Middle frontal gyrus (tissue), 1 donor: Measurements from ENCODE around the gene LETMD1.

Experiments used
- DNase-seq: peaks from one replicate; pipeline ENCODE4 v3.0.0-alpha.2; 2015; ENCODE audit warnings: low spot score; ENCODE audit errors: extremely low spot score

Gene LETMD1

DNA sequence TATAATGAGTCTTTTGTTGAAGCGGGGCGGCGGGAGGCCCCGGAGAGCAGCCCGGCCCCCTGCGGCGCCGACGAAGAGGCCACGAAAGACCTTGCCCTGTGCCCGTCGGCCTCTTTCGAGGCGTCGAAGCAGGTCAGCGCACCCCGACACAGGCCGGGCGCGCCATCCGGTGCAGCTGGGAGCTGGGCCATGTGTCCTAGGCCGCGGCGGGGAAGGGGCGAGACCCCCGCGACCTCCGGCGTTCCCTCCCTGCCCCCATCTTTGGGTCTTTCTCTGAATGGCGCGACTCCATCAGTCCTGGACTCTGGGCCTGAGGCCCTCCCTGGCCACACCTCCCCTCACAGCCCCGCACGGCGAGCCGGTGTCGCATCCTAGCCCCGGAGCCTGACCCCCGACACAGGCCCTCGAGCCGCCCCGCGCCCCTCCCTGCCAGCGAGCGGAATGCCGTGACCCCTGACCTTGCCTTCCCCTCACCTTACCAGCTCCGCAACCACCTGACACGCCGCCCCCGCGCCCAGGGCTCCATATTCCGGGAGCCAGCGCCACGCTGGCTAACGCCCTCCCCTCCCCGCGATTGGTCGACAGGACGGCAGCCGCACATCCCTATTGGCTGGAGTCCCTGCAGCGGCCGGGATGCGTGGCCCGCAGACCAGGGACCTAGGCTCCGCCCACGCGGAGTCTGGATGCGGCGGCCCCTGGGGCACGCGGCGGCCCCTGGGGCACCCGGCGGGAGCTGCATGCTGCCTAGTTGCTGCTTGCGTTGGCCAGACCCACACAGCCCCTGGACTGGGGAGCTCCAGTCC lies 22.1 kb upstream of the LETMD1 start, which contains the start of gene SLC11A2:
Gene SLC11A2, minus strand, starts transcription at position 549 of the 803 bp plus-strand sequence. CDS start 15,656 bp downstream, outside the sequence.
- DNase-seq, result peak; percentile 95

DNA sequence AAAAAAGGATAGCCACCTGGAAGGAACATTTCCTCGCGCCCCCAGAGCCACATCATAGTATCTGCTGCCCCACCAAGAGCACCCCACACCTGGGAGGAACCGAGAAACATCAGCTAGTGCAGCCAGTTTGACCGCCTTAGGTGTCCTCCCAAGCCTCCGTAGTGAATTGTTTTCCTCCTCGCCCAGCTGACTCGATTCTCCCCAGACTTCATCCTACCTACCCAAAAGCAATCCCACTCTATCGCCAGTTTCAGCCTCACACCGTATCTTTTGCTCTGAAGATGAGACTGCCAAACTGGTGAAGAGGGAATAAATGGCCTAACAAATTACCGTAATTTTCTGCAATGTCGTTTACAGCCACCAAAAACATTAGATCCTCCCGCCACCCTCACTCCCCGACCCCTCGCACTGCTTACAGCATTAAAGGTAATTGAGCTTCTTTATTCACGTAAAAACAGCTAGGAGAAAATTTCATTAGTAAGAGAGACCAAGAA lies 20.7 kb upstream of the LETMD1 start:
- no peak for DNase-seq

DNA sequence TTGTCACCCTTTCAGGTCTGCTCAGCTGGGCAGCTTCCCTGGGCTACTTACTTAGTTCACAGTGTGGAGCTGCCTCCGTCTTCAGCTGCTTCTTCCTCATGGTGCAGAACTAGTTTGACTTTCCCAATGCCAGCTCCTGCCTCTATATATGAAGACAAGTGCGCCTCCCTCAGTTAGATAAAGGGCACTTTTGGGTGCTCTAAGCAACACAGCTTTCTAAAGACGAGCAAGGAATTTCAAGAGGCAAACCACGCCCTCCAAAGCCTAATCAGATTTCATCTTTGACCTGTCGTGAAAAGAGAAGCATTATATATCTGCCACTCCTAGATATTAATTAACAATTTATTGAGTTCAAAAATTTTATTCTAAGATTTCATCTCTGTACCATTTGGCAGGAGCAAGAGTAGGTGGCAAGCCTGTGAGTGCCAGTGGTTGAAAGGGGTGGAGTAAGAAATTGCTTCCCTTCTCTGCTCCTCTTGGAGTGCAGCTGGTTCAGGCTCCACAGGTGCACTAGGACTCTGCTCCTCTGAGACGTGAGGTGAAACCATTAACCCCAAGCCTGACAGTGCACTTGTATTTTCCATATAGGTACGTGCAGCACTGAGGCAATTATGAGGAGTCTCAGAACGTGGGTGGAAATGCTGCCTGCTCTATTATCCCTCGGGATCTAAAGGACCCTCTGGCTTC lies 19.9 kb upstream of the LETMD1 start:
- no peak for DNase-seq

DNA sequence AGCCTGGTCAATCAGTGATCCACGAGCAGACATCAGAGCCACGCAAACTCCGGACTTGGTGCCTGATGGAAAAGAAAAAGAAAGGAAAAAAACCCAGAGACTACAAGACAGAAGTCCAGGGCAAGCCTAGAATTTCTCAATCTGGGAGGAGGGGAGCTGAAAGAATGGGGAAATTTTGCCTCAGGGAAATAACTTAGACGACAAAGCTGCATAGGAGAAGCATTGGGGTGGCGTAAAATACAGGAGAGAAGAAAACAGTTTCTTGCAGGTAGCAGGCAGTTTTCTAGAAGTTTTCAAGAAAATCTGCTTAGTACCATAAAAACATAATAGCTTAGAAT lies 19.3 kb upstream of the LETMD1 start:
- DNase-seq, result no peak

DNA sequence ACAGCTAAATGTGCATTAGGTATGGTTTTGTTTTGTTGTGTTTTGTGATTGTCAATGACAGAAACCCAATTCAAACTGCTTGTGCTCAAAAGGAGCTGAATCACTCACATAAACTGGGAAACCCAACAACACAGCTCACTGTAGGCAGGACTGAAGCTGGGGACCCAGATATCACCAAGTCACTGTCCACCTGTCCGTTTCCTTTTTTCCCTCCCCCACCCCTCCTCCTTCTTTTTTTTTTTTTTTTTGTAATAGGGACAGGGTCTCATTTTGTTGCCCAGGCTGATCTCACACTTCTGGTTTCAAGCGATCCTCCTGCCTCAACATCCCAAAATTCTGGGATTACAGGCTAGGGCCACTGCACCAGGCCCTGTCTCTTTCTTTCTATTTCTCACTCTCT lies 15.1 kb upstream of the LETMD1 start:
- no peak for DNase-seq

DNA sequence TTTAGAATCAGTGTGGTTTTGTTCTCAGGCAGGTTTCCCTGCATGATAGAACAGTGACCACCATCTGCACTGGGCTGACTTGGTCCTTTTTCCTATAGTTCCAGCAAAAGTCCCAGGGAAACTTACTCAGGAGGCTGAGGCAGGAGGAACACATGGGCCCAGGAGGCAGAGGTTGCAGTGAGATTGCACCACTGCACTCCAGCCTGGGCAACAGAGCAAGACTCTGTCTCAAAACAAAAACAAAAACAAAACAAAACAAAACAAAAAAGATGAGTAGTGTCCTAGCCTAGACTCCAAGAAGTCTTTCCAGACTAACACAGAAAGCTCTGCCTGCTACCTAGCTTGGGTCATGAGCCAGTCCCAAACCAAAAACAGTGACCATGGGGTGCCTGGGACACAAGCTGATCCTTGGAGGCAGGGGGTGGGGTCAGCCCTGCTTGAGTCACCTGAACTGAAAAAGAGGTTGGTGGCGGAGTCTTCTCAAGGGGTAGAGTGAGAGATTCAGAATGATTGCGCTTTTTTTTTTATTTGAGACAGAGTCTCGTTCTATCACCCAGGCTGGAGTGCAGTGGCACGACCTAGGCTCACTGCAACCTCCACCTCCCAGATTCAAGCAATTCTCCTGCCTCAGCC lies 14.6 kb upstream of the LETMD1 start:
- no peak for DNase-seq

DNA sequence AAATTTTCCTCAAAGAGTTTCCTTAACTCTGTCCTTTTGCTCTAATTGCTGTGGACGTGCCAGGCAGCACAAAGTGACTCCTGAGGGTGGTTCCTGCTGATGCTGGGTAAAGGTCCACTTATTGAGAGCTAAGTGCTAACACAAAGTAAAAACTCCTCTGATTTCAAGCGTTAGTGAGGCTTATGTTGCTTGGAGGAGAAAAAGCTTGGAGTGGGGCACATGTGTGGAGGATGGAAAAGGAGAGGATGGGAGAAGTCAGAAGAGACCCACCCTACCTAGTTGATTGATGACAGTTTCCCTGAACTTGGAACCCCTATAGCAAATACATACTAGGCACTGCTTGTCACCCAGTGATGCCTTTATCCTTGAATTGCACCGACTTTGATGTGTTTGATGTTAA lies 11.8 kb upstream of the LETMD1 start:
- no peak for DNase-seq

DNA sequence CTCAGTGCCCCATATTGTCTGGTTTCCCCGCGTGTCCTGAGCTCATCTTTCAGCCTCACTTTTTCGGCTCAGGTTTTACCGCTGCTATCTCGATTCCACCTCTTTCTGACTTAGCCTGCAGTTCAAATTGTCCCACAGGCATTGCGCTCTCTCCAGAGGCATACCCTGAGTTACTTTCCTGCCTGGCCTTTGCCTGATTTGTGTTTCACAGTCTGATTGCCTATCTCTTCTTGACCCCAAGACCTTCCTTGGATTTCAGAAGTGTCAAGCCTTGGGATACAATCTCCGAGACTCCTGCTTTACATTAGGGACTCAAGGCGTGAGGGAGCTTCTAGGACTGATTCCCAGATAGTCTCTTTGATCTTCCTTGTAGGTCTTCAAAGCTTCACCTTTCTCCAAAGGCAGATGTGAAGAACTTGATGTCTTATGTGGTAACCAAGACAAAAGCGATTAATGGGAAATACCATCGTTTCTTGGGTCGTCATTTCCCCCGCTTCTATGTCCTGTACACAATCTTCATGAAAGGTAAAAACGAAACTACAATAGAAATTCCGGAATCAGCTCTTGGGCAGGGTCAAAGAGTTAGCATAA lies 629 bp downstream of the LETMD1 start:
- no peak for DNase-seq

DNA sequence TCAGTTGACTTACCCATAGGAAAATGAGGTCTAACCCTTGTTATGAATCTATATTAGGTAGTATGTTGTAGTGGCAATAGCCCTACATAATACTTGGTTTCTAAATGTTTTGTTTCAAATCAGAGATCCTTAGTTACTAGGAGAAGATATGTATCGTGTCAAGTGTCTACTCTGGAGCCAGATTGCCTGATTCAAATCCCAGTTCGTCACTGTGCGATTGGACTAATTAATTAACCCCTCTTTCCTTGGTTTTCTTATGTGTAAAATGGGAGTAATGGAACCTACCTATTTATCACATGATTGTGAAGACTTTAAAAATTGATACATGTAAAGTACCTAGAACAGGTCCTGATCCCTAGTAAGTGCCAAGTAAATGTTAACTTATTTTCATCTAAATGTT lies 1.4 kb downstream of the LETMD1 start:
- DNase-seq, result no peak

DNA sequence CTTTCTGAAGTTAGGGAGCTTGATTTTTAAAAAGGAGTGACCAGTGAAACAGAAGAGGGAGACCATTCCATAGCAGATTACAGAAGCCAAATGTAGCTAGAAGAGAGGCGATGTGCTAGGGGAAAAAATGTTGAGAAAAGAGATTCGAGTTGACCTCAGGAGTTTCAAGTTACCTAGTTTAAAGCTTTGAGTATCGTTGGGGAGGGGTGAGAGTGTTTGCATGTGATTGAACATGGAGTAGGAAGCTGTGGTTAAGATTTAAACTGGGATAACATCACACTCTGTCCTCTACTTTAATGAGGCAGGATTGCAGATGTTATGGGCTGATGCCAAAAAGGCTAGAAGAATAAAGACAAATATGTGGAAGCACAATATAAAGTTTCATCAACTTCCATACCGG lies 3.7 kb downstream of the LETMD1 start:
- DNase-seq, result no peak

DNA sequence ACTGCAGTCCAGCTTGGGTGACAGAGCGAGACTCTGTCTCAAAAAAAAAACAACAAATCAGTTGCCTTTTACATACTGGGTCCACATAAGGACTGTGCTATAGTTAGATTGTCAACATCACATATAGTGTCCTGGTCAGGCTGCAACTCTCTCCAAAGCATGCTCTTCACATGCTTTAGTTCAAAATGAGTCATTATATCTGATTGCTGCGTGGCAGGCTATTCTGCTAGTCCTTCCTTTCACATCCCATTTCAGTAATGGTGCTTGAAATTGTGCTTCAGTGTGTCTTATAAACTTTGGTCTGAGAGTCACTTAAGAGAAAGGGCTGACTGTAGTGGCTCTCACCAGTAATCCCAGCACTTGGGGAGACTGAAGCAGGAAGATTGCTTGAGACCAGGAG lies 6.9 kb downstream of the LETMD1 start:
- DNase-seq, result no peak

DNA sequence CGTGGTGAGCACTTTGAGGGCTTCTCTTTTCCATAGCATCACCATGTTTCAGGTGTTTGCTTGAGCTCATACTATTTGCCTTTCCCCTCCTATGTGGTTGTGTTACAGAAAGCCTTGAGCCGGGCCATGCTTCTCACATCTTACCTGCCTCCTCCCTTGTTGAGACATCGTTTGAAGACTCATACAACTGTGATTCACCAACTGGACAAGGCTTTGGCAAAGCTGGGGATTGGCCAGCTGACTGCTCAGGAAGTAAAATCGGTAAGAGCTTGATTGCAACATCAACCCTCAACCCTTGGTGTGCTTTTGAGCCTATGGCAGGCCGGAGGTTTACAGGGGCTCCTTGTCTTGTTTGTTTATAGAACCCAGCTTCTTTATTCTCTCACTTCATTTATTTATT lies 8.1 kb downstream of the LETMD1 start:
- DNase-seq, result no peak

DNA sequence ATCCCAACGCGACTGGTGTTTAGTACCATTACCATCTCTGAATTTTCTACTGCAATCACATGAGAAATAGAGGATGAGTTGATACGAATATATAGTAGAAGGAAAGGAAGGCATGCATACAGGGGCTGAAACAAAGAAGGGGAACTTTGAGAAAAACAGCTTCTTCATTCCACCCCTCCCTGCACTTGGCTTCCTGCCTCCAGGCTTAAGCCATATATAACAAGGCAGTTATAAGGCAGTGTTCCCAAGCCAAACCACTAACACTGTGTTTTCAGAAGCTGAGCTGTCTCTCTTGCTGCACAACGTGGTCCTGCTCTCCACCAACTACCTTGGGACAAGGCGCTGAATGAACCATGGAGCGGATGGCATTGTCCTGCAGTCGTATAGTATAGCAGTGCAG lies 11.0 kb downstream of the LETMD1 start:
- no peak for DNase-seq

DNA sequence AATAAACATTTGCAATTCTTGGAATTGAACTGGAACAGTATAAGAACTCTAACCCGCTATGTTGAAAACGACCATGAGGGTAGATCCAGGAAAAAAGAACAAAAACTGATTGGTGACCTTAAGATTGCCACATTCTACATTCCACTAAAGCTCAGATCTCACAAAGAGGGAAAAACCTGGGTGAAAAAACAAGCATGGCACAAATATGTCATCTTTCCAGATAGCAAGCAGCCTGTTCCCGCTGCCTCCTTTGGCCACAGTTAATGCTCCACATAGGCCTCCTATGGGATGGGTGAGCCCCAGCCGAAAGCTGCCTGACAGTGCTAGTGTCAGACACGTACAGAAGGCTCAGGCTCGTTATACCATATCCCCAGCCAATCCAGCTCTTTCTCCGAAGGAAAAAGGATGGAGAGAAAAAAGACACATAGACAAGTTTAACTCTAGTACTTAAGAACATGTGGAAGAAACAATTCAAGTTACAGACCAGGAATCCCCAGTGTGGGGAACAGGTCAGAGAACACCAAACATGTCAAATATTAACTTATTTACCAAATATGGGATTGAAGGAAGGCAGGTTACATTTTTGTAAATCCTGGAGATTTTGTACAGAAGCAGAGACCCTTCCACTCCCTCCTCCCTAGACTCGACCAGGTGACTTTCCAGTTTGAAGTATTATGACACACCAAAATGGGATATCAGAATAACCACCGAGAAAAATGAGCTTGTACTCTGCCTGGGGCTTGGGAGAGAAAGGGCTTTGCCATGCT lies 14.7 kb downstream of the LETMD1 start:
- no peak for DNase-seq

DNA sequence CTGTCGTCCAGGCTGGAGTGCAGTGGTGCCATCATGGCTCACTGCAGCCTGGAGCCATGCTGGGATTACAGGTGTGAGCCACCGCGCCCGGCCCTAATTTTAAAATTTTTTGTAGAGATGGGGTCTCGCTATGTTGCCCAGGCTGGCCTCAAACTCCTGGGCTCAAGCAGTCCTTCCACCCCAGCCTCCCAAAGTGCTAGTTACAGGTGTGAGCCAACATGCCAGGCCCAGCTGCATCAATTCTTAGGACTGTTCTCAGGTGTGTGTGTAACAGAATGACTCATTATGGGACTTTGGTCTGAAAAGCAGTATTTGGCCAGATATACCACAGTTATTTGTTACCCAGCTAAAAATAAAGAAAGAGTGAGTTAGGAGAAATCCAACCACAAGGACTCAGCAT lies 17.4 kb downstream of the LETMD1 start:
- DNase-seq, result no peak

DNA sequence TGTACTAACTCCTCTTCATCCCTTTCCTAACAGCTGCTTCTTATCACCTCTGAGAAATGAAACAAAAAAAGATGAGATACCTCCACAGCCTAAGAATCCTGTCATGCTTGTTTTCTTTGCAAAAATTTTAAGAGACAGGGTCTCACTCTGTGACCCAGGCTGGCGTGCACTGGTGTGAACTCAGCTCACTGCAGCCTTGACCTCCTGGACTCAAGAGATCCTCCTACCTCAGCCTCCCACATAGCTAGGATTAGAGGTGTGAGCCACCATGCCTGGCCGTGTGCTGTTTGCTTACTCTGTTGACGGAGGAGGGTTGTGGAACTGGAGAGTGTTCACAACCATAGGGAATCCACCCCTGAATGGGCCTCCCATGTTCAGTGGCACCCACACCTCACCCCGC lies 19.1 kb downstream of the LETMD1 start:
- DNase-seq, result no peak

DNA sequence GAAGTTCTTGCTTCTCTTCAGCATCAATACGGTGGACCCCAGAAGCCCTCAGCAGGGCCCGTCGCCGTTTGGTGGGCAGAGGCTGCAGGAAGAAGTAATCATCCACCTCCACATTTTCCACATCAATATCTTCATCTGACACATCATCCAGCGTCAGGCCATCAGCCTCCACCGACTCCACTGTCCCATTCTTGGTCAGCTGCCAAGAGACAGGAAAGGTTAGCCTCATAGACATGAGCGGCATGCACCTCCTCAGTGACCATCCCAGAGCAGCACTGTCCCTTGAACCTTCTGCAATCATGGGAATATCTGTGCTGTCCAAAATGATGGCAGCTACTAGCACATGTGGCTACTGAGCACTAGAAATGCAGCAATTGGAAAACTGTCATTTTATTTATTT lies 19.6 kb downstream of the LETMD1 start:
- DNase-seq, result no peak

DNA sequence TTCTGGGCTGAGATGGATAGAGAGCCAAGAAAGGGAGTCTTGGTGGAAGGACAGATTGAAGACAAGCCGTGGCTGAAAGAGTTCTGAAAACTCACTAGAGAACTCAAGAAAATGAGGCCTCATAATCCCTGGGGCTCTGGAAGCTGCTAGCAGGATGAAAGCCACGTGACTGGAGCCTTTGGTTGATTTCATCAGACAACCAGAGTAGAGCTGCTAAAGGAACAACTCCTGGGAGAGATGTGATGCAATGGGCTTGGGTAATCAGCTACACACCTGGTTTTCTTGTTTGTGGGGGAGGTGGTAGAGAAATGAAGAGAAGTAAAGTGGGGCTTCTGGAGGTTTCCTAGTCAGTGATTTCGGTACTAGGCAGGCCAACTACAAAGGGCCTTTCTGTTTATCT lies 21.9 kb downstream of the LETMD1 start:
- DNase-seq, result no peak

DNA sequence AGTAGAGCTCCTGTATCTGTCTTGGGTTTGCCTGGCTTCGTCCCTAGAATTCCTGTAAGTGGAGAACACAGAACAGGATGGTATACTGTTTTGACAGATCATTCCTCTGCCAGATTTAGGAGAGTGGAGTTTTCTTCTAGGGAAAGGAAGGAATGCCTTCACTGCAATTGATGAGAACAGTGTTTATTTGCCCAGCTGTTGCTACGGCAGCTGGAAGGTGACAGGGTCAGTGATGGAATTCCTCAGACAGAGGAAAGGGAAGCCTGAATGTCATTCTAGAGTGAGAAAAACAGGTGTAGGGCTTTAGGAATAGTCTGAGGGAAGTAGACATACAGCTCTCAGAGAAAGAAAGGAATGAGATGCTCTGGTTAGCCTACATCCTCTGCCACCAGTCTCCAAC lies 23.5 kb downstream of the LETMD1 start:
- no peak for DNase-seq

DNA sequence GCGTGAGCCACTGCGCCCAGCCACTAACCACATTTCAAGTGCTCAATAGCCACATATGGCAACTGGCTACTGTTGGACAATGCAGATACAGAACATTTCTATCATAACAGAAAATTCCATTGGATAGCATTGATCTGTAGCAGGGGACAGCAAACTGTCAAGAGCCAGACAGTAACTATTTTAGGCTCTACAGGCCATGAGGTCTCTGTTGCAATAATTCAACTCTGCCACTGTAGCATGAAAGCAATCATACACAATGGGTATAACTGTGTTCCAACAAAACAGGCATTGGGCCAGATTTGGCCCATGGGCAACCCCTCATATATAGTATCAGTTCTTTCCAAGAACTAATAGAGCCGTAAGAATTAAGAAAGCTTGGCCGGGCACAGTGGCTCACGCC lies 27.3 kb downstream of the LETMD1 start:
- DNase-seq, result no peak

DNA sequence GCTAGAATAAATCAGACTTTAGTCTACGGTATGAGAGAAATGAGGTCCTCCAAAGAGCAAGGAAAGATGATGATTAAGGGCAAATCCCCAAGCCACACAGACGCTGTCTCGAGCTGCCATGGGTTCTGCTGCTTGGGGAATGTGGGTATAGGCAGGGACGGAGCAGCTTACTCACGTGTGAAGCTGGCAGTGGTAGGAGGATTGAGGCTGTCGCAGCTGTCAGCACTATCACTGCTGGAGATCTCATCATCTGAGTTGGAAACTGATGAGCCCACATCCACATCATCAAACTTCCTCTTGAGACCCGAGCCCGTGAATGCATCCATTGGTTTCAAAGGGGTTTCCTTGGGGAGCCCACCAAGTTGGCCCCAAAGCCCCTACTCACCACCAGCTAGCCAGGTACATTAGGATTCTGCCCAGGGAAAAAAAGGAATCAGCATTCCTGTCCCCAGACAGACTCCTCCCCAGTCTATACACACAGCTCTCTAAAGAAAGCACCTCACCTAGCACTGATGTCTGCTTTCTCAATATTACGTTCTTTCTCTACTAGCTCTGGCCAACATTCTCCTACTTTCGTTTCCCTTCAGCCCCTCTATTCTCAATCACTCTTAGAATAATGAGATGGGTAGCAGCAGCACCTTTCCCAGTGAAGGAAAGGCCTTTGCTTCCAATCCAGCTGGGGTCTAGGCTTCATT lies 28.3 kb downstream of the LETMD1 start:
- no peak for DNase-seq
